KMS-11 (cell line): ENCODE results near the gene CASTOR1.

ENCODE experiments used
- H2AFZ ChIP-seq: fragments of 200-600 bp; sonication (generic); 2 replicates; pipeline ENCODE4 v1.6.1; 2016; ENCODE audit warnings: antibody characterized with exemption, mixed run types, low read depth
- H3K27ac ChIP-seq: fragments of 200-600 bp; sonication (generic); 2 replicates; pipeline ENCODE4 v1.6.1; 2016; ENCODE audit warnings: mild to moderate bottlenecking, mixed run types
- H3K27me3 ChIP-seq: fragments of 200-600 bp; sonication (generic); 2 replicates; pipeline ENCODE4 v1.6.1; 2017; ENCODE audit warnings: mild to moderate bottlenecking, low read depth, mixed run types, moderate library complexity; ENCODE audit not compliant: insufficient read depth
- H3K36me3 ChIP-seq: fragments of 200-600 bp; sonication (generic); 2 replicates; pipeline ENCODE4 v1.6.1; 2017; ENCODE audit warnings: mild to moderate bottlenecking, mixed run types; ENCODE audit not compliant: insufficient read depth
- H3K4me1 ChIP-seq: fragments of 200-600 bp; sonication (generic); 2 replicates; pipeline ENCODE4 v1.6.1; 2016; ENCODE audit warnings: mild to moderate bottlenecking, low read depth, mixed run types; ENCODE audit not compliant: poor library complexity, severe bottlenecking
- H3K4me2 ChIP-seq: fragments of 200-600 bp; sonication (generic); 2 replicates; pipeline ENCODE4 v1.7.0; 2016; ENCODE audit warnings: mild to moderate bottlenecking, mixed run types
- H3K4me3 ChIP-seq: fragments of 200-600 bp; sonication (generic); IDR thresholded peaks from 2 replicates; pipeline ENCODE4 v1.6.1; 2017; ENCODE audit warnings: low read depth, low read length, mixed read lengths; ENCODE audit not compliant: insufficient read depth
- H3K79me2 ChIP-seq: fragments of 200-600 bp; sonication (generic); 2 replicates; pipeline ENCODE4 v1.6.1; 2016; ENCODE audit warnings: low read depth, mixed run types; ENCODE audit not compliant: insufficient read depth
- H3K9ac ChIP-seq: fragments of 200-600 bp; sonication (generic); 2 replicates; pipeline ENCODE4 v1.6.1; 2016; ENCODE audit warnings: mild to moderate bottlenecking, mixed run types
- H4K20me1 ChIP-seq: fragments of 200-600 bp; sonication (generic); 2 replicates; pipeline ENCODE4 v1.6.1; 2016; ENCODE audit warnings: mild to moderate bottlenecking, mixed run types; ENCODE audit not compliant: insufficient read depth
- CTCF ChIP-seq: fragments of 200-600 bp; sonication (generic); conservative IDR thresholded peaks from 2 replicates; pipeline ENCODE4 v1.6.1; 2017; ENCODE audit warnings: low read depth, mild to moderate bottlenecking, antibody characterized with exemption, low read length, moderate library complexity, mixed read lengths

The CASTOR1 gene

GRCh38 chr22:30290342-30291057 lies 1.2 kb upstream of the CASTOR1 start:
- H3K27ac ChIP-seq, result peak overlapping the region; percentile 38; the same call in 1 of the 2 replicates
- H3K4me1 ChIP-seq, result peaks cover 35% of the 10 kb centered on the region
- 0 out of 2 replicates have a peak overlapping the region, but pooled peaks have one; percentile 59 for H2AFZ ChIP-seq
- H3K9ac ChIP-seq, result no peak overlapping the region
- H3K27me3 ChIP-seq, result no peaks in the 10 kb centered on the region
- H4K20me1 ChIP-seq, result no peaks in the 10 kb centered on the region
- no peak for TF ChIP-seq CTCF
- H3K79me2 ChIP-seq, result no peaks in the 10 kb centered on the region
- H3K4me3 ChIP-seq, result no peak overlapping the region
- H3K4me2 ChIP-seq, result peak overlapping the region; percentile 93
- H3K36me3 ChIP-seq, result no peaks in the 10 kb centered on the region

GRCh38 chr22:30289980-30290313 lies 642 bp upstream of the CASTOR1 start:
- H3K27me3 ChIP-seq, result no peaks in the 10 kb centered on the region
- H3K79me2 ChIP-seq, result no peaks in the 10 kb centered on the region
- no peaks in the 10 kb centered on the region for H4K20me1 ChIP-seq
- H3K4me3 ChIP-seq, result no peak overlapping the region
- H3K36me3 ChIP-seq, result no peaks in the 10 kb centered on the region
- no peak for TF ChIP-seq CTCF
- H3K9ac ChIP-seq, result no peak overlapping the region
- H3K27ac ChIP-seq, result peak overlapping the region; percentile 38; the same call in 1 of the 2 replicates
- H2AFZ ChIP-seq, result peak overlapping the region; percentile 59; the same call in 1 of the 2 replicates
- peak overlapping the region; percentile 93 for H3K4me2 ChIP-seq
- H3K4me1 ChIP-seq, result peaks cover 35% of the 10 kb centered on the region

GRCh38 chr22:30288419-30289140 lies 725 bp downstream of the CASTOR1 start:
- Histone ChIP-seq H3K36me3 (no peaks in the 10 kb centered on the region), H3K9ac (peak overlapping the region; percentile 25; the same call in 1 of the 2 replicates), H3K27me3 (no peaks in the 10 kb centered on the region), H2AFZ (peak overlapping the region; percentile 59), H3K4me3 (peak overlapping the region; percentile 26), H3K79me2 (no peaks in the 10 kb centered on the region), H3K27ac (no peak overlapping the region), H3K4me2 (peak overlapping the region; percentile 93), H4K20me1 (no peaks in the 10 kb centered on the region), H3K4me1 (peaks cover 35% of the 10 kb centered on the region)
- no peak for TF ChIP-seq CTCF

- H3K79me2 ChIP-seq, result no peaks in the 10 kb centered on the region
- no peak overlapping the region for H3K9ac ChIP-seq
- peaks cover 35% of the 10 kb centered on the region for H3K4me1 ChIP-seq
- no peak overlapping the region for H3K27ac ChIP-seq
- peak overlapping the region; percentile 93 for H3K4me2 ChIP-seq
- TF ChIP-seq CTCF, result peak; percentile 92
- no peak overlapping the region for H3K4me3 ChIP-seq
- H3K27me3 ChIP-seq, result no peaks in the 10 kb centered on the region
- H4K20me1 ChIP-seq, result no peaks in the 10 kb centered on the region
- no peaks in the 10 kb centered on the region for H3K36me3 ChIP-seq
- peak overlapping the region; percentile 64 for H2AFZ ChIP-seq
Measured at GRCh38 chr22:30287648-30288418, 1.5 kb downstream of the CASTOR1 start.
